NCI-H2029 (cell line): ENCODE data around the gene ZNF200.
"Not testable (repeated sequence)": the region's sequence is repeated elsewhere in the genome, so short reads cannot be mapped to it uniquely, and the experiment has no call there.

Source experiments
- DNase-seq: peaks from one replicate; lab custom pipeline; 2025; lab: John Stamatoyannopoulos, UW

Gene ZNF200

GRCh38 chr16:3234857-3235561, at the start of gene ZNF200:
Gene ZNF200, minus strand, starts transcription at chr16:3235158. Its CDS starts 1,403 bp downstream, at chr16:3233755.
- DNase-seq, result peak; percentile 86

- DNase-seq, result no peak
Measured at GRCh38 chr16:3283543-3284447, 48.8 kb upstream of the ZNF200 start.

GRCh38 chr16:3282730-3283542, 48.0 kb upstream of the ZNF200 start, which contains the start of gene ZNF263:
Gene ZNF263, plus strand, starts transcription at chr16:3283491. Its CDS starts 328 bp downstream, at chr16:3283819.
- peak; percentile 95 for DNase-seq

GRCh38 chr16:3282103-3282729, 47.3 kb upstream of the ZNF200 start:
- peak; percentile 38 for DNase-seq

- DNase-seq, result no peak
Measured at GRCh38 chr16:3281222-3281820, 46.4 kb upstream of the ZNF200 start.

GRCh38 chr16:3276679-3277078, 41.7 kb upstream of the ZNF200 start:
- no peak for DNase-seq

GRCh38 chr16:3274947-3275346, 40.0 kb upstream of the ZNF200 start:
- no peak for DNase-seq

- no peak for DNase-seq
Measured at GRCh38 chr16:3274490-3274889, 39.5 kb upstream of the ZNF200 start.

- DNase-seq, result not testable (repeated sequence)
Measured at GRCh38 chr16:3271281-3271680, 36.3 kb upstream of the ZNF200 start.

- not testable (repeated sequence) for DNase-seq
Measured at GRCh38 chr16:3270718-3271117, 35.8 kb upstream of the ZNF200 start.

GRCh38 chr16:3268294-3268693, 33.3 kb upstream of the ZNF200 start:
- no peak for DNase-seq

GRCh38 chr16:3266873-3267537, 32.0 kb upstream of the ZNF200 start:
- DNase-seq, result no peak

GRCh38 chr16:3264137-3265036, 29.4 kb upstream of the ZNF200 start:
- peak; percentile 96 for DNase-seq

- DNase-seq, result no peak
Measured at GRCh38 chr16:3262517-3262916, 27.6 kb upstream of the ZNF200 start.

GRCh38 chr16:3259836-3260235, 24.9 kb upstream of the ZNF200 start:
- no peak for DNase-seq

GRCh38 chr16:3256866-3257465, 22.0 kb upstream of the ZNF200 start:
- DNase-seq, result no peak

GRCh38 chr16:3256146-3256865, 21.3 kb upstream of the ZNF200 start, which contains the start of gene MEFV:
Gene MEFV, minus strand, starts transcription at chr16:3256633. Its CDS starts 46 bp downstream, at chr16:3256587.
- no peak for DNase-seq

- no peak for DNase-seq
Measured at GRCh38 chr16:3254309-3254708, 19.4 kb upstream of the ZNF200 start.
